Karpas-422 (cell line): ENCODE results near the gene ITM2C. TPM values are rescaled to one million over a fixed set of nuclear protein-coding genes. Genes with fewer than 3 reads are reported as not detected.

Source experiments
- DNase-seq: peaks from one replicate; pipeline ENCODE4 v3.0.0-alpha.2; 2015
- H2AFZ ChIP-seq: fragments of 200-600 bp; sonication (generic); 2 replicates; pipeline ENCODE4 v1.6.1; 2014; ENCODE audit warnings: antibody characterized with exemption, low read length, mixed read lengths
- H3K27ac ChIP-seq: fragments of 200-600 bp; sonication (generic); 2 replicates; pipeline ENCODE4 v1.5.1; 2014; ENCODE audit warnings: mild to moderate bottlenecking, low read length, moderate library complexity
- H3K27me3 ChIP-seq: fragments of 200-600 bp; sonication (generic); 2 replicates; pipeline ENCODE4 v1.6.1; 2014; ENCODE audit warnings: low read length, mixed read lengths
- H3K36me3 ChIP-seq: fragments of 200-600 bp; sonication (generic); 2 replicates; pipeline ENCODE4 v1.6.1; 2014; ENCODE audit warnings: low read length, mixed read lengths; ENCODE audit not compliant: insufficient read depth
- H3K4me1 ChIP-seq: fragments of 200-600 bp; sonication (generic); 2 replicates; pipeline ENCODE4 v1.6.1; 2014; ENCODE audit warnings: mild to moderate bottlenecking, low read length, mixed read lengths
- H3K4me2 ChIP-seq: fragments of 200-600 bp; sonication (generic); 2 replicates; pipeline ENCODE4 v1.6.1; 2014; ENCODE audit warnings: low read length, low read depth, mild to moderate bottlenecking; ENCODE audit not compliant: poor library complexity, severe bottlenecking
- H3K4me3 ChIP-seq: fragments of 200-600 bp; sonication (generic); 2 replicates; pipeline ENCODE4 v1.5.1; 2014; ENCODE audit warnings: mild to moderate bottlenecking, antibody characterized with exemption, low read length, mixed read lengths
- H3K79me2 ChIP-seq: fragments of 200-600 bp; sonication (generic); 2 replicates; pipeline ENCODE4 v1.6.1; 2014; ENCODE audit warnings: mild to moderate bottlenecking, low read length, mixed read lengths
- H3K9ac ChIP-seq: fragments of 200-600 bp; sonication (generic); 2 replicates; pipeline ENCODE4 v1.6.0; 2014; ENCODE audit warnings: low read length
- H3K9me2 ChIP-seq: fragments of 200-600 bp; sonication (generic), shearing (Covaris generic); replicated peaks from 2 replicates; pipeline ENCODE4 v1.6.0; 2014; ENCODE audit warnings: mild to moderate bottlenecking, low read length, moderate library complexity; ENCODE audit not compliant: insufficient read depth
- H3K9me3 ChIP-seq: fragments of 300-700, 200-600 bp; sonication (generic); 2 replicates; pipeline ENCODE4 v1.6.1; 2014; ENCODE audit warnings: low read length, mixed read lengths
- H4K20me1 ChIP-seq: fragments of 200-600 bp; sonication (generic); 2 replicates; pipeline ENCODE4 v1.6.1; 2014; ENCODE audit warnings: mild to moderate bottlenecking, antibody characterized with exemption, low read length, low read depth; ENCODE audit not compliant: insufficient read depth
- total RNA-seq: library from RNA; depleted of rRNA; stranded (reverse); fragments of >200 nt; shearing (Covaris generic); gene quantifications from 2 replicates; pipeline ENCODE4 v1.2.3, GENCODE V29; 2014; ENCODE audit warnings: low replicate concordance; rRNA removed

ITM2C gene
- total RNA-seq, 1 experiment from 2014 or later, result 0.19 TPM

GRCh38 chr2:230924470-230925341, 60.0 kb downstream of the ITM2C start, which contains the start of gene GPR55:
Gene GPR55 (minus strand): TSS chr2:230925242. CDS start chr2:230910962, 14,280 bp downstream.
- Histone ChIP-seq H3K4me2 (peak within 1 kb of the TSS; percentile 67), H4K20me1 (no peaks in the 10 kb centered on the region), H3K9ac (peak within 1 kb of the TSS; percentile 54), H2AFZ (peak within 1 kb of the TSS; percentile 55; the same call in 1 of the 2 replicates), H3K9me2 (no peaks in the 10 kb centered on the region), H3K4me3 (peak within 1 kb of the TSS; percentile 63), H3K27me3 (no peaks in the 10 kb centered on the region), H3K36me3 (no peaks in the 10 kb centered on the region), H3K27ac (peak within 1 kb of the TSS; percentile 36), H3K79me2 (no peaks in the 10 kb centered on the region), H3K4me1 (peaks cover 36% of the 10 kb centered on the region), H3K9me3 (no peaks in the 10 kb centered on the region)
- DNase-seq, result peak; percentile 76

- H3K27me3 ChIP-seq, result no peaks in the 10 kb centered on the region
- no peaks in the 10 kb centered on the region for H3K9me3 ChIP-seq
- H3K27ac ChIP-seq, result peak overlapping the region; percentile 36
- peak overlapping the region; percentile 67 for H3K4me2 ChIP-seq
- peaks cover 31% of the 10 kb centered on the region for H3K4me1 ChIP-seq
- H4K20me1 ChIP-seq, result no peaks in the 10 kb centered on the region
- no peaks in the 10 kb centered on the region for H3K9me2 ChIP-seq
- peak overlapping the region; percentile 55; the same call in 1 of the 2 replicates for H2AFZ ChIP-seq
- DNase-seq, result no peak
- peak overlapping the region; percentile 63; the same call in 1 of the 2 replicates for H3K4me3 ChIP-seq
- no peaks in the 10 kb centered on the region for H3K36me3 ChIP-seq
- H3K79me2 ChIP-seq, result no peaks in the 10 kb centered on the region
- H3K9ac ChIP-seq, result peak overlapping the region; percentile 54
Measured at GRCh38 chr2:230925443-230925878, 60.7 kb downstream of the ITM2C start.

GRCh38 chr2:230925879-230926765, 61.4 kb downstream of the ITM2C start:
- peaks cover 25% of the 10 kb centered on the region for H3K4me1 ChIP-seq
- DNase-seq, result peak; percentile 68
- H3K4me3 ChIP-seq, result no peak overlapping the region
- H3K36me3 ChIP-seq, result no peaks in the 10 kb centered on the region
- H3K27me3 ChIP-seq, result no peaks in the 10 kb centered on the region
- peak overlapping the region; percentile 54 for H3K9ac ChIP-seq
- peak overlapping the region; percentile 55; the same call in 1 of the 2 replicates for H2AFZ ChIP-seq
- H3K9me3 ChIP-seq, result no peaks in the 10 kb centered on the region
- H3K27ac ChIP-seq, result no peak overlapping the region; the same call in 1 of the 2 replicates
- H4K20me1 ChIP-seq, result no peaks in the 10 kb centered on the region
- H3K79me2 ChIP-seq, result no peaks in the 10 kb centered on the region
- H3K4me2 ChIP-seq, result peak overlapping the region; percentile 67
- H3K9me2 ChIP-seq, result no peaks in the 10 kb centered on the region

- Histone ChIP-seq H3K4me1 (peaks cover 24% of the 10 kb centered on the region), H3K9me3 (no peaks in the 10 kb centered on the region), H3K79me2 (no peaks in the 10 kb centered on the region), H3K4me2 (no peak overlapping the region), H3K9me2 (no peaks in the 10 kb centered on the region), H3K36me3 (no peaks in the 10 kb centered on the region), H3K9ac (no peak overlapping the region), H3K27me3 (no peaks in the 10 kb centered on the region), H3K4me3 (no peak overlapping the region), H4K20me1 (no peaks in the 10 kb centered on the region), H2AFZ (no peak overlapping the region), H3K27ac (no peak overlapping the region)
- no peak for DNase-seq
Measured at GRCh38 chr2:230927711-230928341, 63.1 kb downstream of the ITM2C start.

Other genes with a start within 250 kb of the ITM2C start
- 45.5 and 89.3 TPM in 2 replicates for gene CAB39, start 152.1 kb upstream of the ITM2C start, total RNA-seq
- 2.9 and 9.5 TPM in 2 replicates for gene GPR55, start 60.3 kb downstream of the ITM2C start, total RNA-seq
- gene SPATA3, start 131.2 kb downstream of the ITM2C start, total RNA-seq, result not detected in 2 replicates
- gene C2orf72, start 172.6 kb downstream of the ITM2C start, total RNA-seq, result not detected in 2 replicates
- gene PSMD1, start 191.9 kb downstream of the ITM2C start, total RNA-seq, result 50.0 and 92.1 TPM in 2 replicates